Measurements from ENCODE around the gene CARMIL3. TPM values are rescaled to one million over a fixed set of nuclear protein-coding genes. Genes with fewer than 3 reads are reported as not detected.
A peak's percentile ranks its signal among the peaks of the same experiment; 100 is the strongest.

CARMIL3 gene
- total RNA-seq, 6 experiments from 2014 or later: 0.18 to 1.9 (median 0.29) TPM

DNA sequence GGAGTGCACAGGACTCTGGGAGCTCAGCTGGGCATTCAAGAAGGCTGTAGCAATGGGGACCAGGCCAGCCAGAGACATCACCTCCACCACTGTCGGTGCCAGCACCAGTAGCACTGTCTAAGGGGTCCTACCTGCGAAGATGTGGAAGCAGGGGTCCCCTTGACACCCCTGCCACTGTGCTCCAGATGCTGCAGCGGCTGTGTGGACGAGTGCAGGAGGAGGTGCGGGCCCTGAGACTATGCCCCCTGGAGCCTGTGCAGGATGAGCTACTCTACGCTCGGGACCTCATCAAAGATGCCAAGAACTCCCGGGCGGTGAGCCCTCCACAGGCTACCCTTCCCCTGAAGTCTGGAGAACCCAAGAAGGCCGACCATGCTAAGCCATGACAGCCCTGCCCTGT lies 8.6 kb downstream of the CARMIL3 start:
- no CpG with 5 or more reads among the region's 10 CpGs for WGBS (ENCODE audit: insufficient coverage, low coverage, low lambda C conversion rate, missing lambda C conversion rate)
- H3K27me3 ChIP-seq: no peaks in the 10 kb centered on the region
- H3K4me3 ChIP-seq: no peak overlapping the region
- H3K4me1 ChIP-seq: peaks cover 0 to 61% (median 24%) of the 10 kb centered on the region in 4 donors
- no peak for TF ChIP-seq CTCF (IDR thresholded peaks at IDR 0.05)
- TF ChIP-seq POLR2A (IDR thresholded peaks at IDR 0.05): no peak
- no peaks in the 10 kb centered on the region for H3K36me3 ChIP-seq
- DNase-seq (peak in 1 of 3 donors; percentile 38), ATAC-seq (no peak)
- intact Hi-C loops (cut with DNase I): loop anchor here in 1 of 2 donors (10.0 kb wide), 1 partner anchor 104 kb away; the partner anchor contains the start of gene IRF9
- H3K9me3 ChIP-seq: no peaks in the 10 kb centered on the region
- peak overlapping the region in 2 of 3 donors; percentile 77 to 83 for H3K27ac ChIP-seq

GRCh38 chr14:24060984-24061913 lies 9.4 kb downstream of the CARMIL3 start:
- ATAC-seq: peak; percentile 73 to 84 (median 79)
- TF ChIP-seq POLR2A (IDR thresholded peaks at IDR 0.05): no peak
- peak; percentile 64 to 93 (median 84) for DNase-seq
- intact Hi-C loops (cut with DNase I): loop anchor here in 1 of 2 donors (10.0 kb wide), 1 partner anchor 104 kb away; the partner anchor contains the start of gene IRF9
- Histone ChIP-seq H3K9me3 (no peaks in the 10 kb centered on the region), H3K27ac (peak overlapping the region; percentile 29 to 83 (median 77)), H3K4me3 (no peak overlapping the region), H3K4me1 (peaks cover 0 to 69% (median 24%) of the 10 kb centered on the region in 4 donors), H3K36me3 (no peaks in the 10 kb centered on the region), H3K27me3 (no peaks in the 10 kb centered on the region)
- 18% methylated on average over 4 of the region's 7 CpGs for WGBS (ENCODE audit: insufficient coverage, low coverage, low lambda C conversion rate, missing lambda C conversion rate)

DNA sequence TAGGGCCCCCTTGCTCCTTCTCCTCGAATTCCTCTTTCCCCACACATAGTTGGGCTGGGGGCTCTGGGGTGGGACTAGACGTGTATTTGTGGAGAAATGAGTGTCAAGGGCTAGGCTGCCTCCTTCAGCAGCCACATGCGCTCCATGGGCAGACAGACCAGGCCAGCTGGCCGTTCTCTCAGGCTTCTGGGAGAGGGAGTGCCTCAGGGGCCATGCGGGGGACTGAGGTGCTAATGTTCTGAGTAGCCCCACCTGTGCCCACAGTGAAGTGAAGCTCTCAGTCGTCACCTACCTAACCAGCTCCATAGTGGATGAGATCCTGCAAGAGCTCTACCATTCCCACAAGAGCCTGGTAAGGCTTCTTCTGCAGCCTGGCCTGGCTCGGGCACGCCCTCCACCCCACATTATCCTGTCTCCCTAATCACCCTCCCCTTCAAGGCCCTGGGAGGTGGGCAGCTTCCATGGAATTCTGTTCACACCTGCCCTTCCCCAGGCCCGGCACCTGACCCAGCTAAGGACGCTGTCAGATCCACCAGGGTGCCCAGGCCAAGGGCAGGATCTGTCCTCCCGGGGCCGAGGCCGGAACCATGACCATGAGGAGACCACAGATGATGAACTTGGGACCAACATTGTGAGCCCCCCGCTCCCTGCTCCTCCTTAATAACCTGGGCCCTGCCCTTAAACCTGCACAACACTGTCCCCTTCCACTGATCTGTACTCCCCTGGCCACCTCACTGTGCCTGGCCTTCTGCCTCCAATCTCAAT lies 10.6 kb downstream of the CARMIL3 start:
- Histone ChIP-seq H3K9me3 (no peaks in the 10 kb centered on the region), H3K27me3 (no peaks in the 10 kb centered on the region), H3K27ac (peak overlapping the region in 2 of 3 donors; percentile 77 to 83), H3K36me3 (no peaks in the 10 kb centered on the region), H3K4me3 (no peak overlapping the region), H3K4me1 (peaks cover 0 to 65% (median 25%) of the 10 kb centered on the region in 4 donors)
- TF ChIP-seq CTCF (IDR thresholded peaks at IDR 0.05): no peak
- TF ChIP-seq POLR2A (IDR thresholded peaks at IDR 0.05): no peak
- DNase-seq (no peak), ATAC-seq (no peak)
- intact Hi-C loops (cut with DNase I): loop anchor here in 1 of 2 donors (10.0 kb wide), 1 partner anchor 102 kb away; the partner anchor contains the start of gene IRF9
- 54% methylated on average over 2 of the region's 14 CpGs for WGBS (ENCODE audit: insufficient coverage, low coverage, low lambda C conversion rate, missing lambda C conversion rate)

GRCh38 chr14:24063263-24063836 lies 11.5 kb downstream of the CARMIL3 start:
- H3K36me3 ChIP-seq: no peaks in the 10 kb centered on the region
- WGBS (ENCODE audit: insufficient coverage, low coverage, low lambda C conversion rate, missing lambda C conversion rate): 44% methylated on average over 3 of the region's 4 CpGs
- no peaks in the 10 kb centered on the region for H3K9me3 ChIP-seq
- no peak for DNase-seq
- no peak overlapping the region for H3K4me3 ChIP-seq
- no peak for TF ChIP-seq POLR2A (IDR thresholded peaks at IDR 0.05)
- TF ChIP-seq CTCF (IDR thresholded peaks at IDR 0.05): no peak
- no peak for ATAC-seq
- H3K27ac ChIP-seq: peak overlapping the region in 2 of 3 donors; percentile 77 to 83
- intact Hi-C loops (cut with DNase I): loop anchor here in 1 of 2 donors (10.0 kb wide), 1 partner anchor 101 kb away; the partner anchor contains the start of gene IRF9
- H3K4me1 ChIP-seq: peaks cover 0 to 67% (median 29%) of the 10 kb centered on the region in 4 donors
- H3K27me3 ChIP-seq: no peaks in the 10 kb centered on the region

Data from right lobe of liver (tissue), 6 donors.